Measurements from ENCODE around the gene KISS1R. TPM values are rescaled to one million over a fixed set of nuclear protein-coding genes. Genes with fewer than 3 reads are reported as not detected.

KISS1R gene
- total RNA-seq, 1 donor from 2014 or later = 0.92 TPM

GRCh38 chr19:964116-964520, 47.0 kb downstream of the KISS1R start:
- DNase-seq (ENCODE audit: low read depth) = no peak
- no peak for TF ChIP-seq CTCF (conservative IDR thresholded peaks at IDR 0.05; ENCODE audit: low read depth, low read length)
- H3K4me3 ChIP-seq (ENCODE audit: low read depth, low read length) = no peak overlapping the region

GRCh38 chr19:964761-965694, 47.9 kb downstream of the KISS1R start:
- no peak overlapping the region for H3K4me3 ChIP-seq (ENCODE audit: low read depth, low read length)
- TF ChIP-seq CTCF (conservative IDR thresholded peaks at IDR 0.05; ENCODE audit: low read depth, low read length) = no peak
- DNase-seq (ENCODE audit: low read depth) = no peak

DNA sequence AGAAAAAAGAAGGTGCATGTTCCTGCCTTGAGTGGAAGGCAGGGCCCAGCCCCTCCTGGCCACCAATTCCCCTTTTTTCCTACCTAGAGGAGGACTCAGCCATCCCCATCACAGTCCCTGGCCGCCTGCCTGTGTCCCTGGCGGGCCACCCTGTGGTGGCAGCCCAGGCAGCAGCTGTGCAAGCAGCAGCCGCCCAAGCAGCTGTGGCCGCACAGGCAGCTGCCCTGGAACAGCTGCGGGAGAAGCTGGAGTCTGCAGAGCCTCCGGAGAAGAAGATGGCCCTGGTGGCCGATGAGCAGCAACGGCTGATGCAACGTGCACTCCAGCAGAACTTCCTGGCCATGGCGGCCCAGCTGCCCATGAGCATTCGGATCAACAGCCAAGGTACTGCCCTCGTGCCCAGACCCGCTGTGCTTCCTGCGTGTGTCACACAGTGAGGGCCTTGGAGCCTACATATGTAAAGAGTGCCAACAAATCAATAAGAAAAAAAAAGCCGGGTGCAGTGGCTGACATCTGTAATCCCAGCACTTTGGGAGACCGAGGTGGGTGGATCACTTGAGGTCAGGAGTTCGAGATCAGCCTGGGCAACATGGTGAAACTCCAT, 49.5 kb downstream of the KISS1R start:
- no peak for TF ChIP-seq CTCF (conservative IDR thresholded peaks at IDR 0.05; ENCODE audit: low read depth, low read length)
- DNase-seq (ENCODE audit: low read depth) = no peak
- H3K4me3 ChIP-seq (ENCODE audit: low read depth, low read length) = no peak overlapping the region

Other genes with a start within 250 kb of the KISS1R start
- 199 and 483 TPM in 2 replicates for gene FSTL3, start 240.9 kb upstream of the KISS1R start, total RNA-seq
- gene PRSS57, start 221.9 kb upstream of the KISS1R start, total RNA-seq = not detected in 2 replicates
- 3.2 and 17.1 TPM in 2 replicates for gene PALM, start 208.4 kb upstream of the KISS1R start, total RNA-seq
- 25.2 and 41.5 TPM in 2 replicates for gene MISP, start 166.2 kb upstream of the KISS1R start, total RNA-seq
- gene PTBP1, start 119.9 kb upstream of the KISS1R start, total RNA-seq = 186 and 453 TPM in 2 replicates
- 0.07 and 0.75 TPM in 2 replicates for gene PLPPR3, start 95.4 kb upstream of the KISS1R start, total RNA-seq
- not detected in 2 replicates for gene AZU1, start 89.5 kb upstream of the KISS1R start, total RNA-seq
- gene PRTN3, start 76.3 kb upstream of the KISS1R start, total RNA-seq = not detected in 2 replicates
- gene ELANE, start 65.0 kb upstream of the KISS1R start, total RNA-seq = not detected in 2 replicates
- gene CFD, start 57.7 kb upstream of the KISS1R start, total RNA-seq = 3.2 and 5.2 TPM in 2 replicates
- gene MED16, start 24.1 kb upstream of the KISS1R start, total RNA-seq = 53.5 and 57.4 TPM in 2 replicates
- not detected in 2 replicates for gene RNU6-9, start 23.8 kb upstream of the KISS1R start, total RNA-seq
- gene R3HDM4, start 4.1 kb upstream of the KISS1R start, total RNA-seq = 49.8 and 60.0 TPM in 2 replicates
- gene ARID3A, start 8.7 kb downstream of the KISS1R start, total RNA-seq = 26.6 and 37.0 TPM in 2 replicates
- 71.0 and 94.4 TPM in 2 replicates for gene WDR18, start 67.0 kb downstream of the KISS1R start, total RNA-seq
- under 0.01 and 0.46 TPM in 2 replicates for gene GRIN3B, start 83.1 kb downstream of the KISS1R start, total RNA-seq
- gene TMEM259, start 103.8 kb downstream of the KISS1R start, total RNA-seq = 155 and 193 TPM in 2 replicates
- not detected in 2 replicates for gene RNU6-2, start 104.2 kb downstream of the KISS1R start, total RNA-seq
- 164 and 281 TPM in 2 replicates for gene CNN2, start 109.3 kb downstream of the KISS1R start, total RNA-seq
- 4.3 and 9.7 TPM in 2 replicates for gene ABCA7, start 122.8 kb downstream of the KISS1R start, total RNA-seq
- 6.2 and 6.7 TPM in 2 replicates for gene ARHGAP45, start 149.8 kb downstream of the KISS1R start, total RNA-seq
- gene POLR2E, start 178.0 kb downstream of the KISS1R start, total RNA-seq = 248 and 349 TPM in 2 replicates
- gene GPX4, start 186.7 kb downstream of the KISS1R start, total RNA-seq = 457 and 656 TPM in 2 replicates